Caki2 (cell line): ENCODE measurements around the gene ADAM11. TPM values are rescaled to one million over a fixed set of nuclear protein-coding genes. Genes with fewer than 3 reads are reported as not detected.

Source experiments
- DNase-seq: peaks from one replicate; pipeline ENCODE4 v3.0.0-alpha.2; 2015; ENCODE audit warnings: low read depth
- in situ Hi-C: cut with HindIII; loops from 2 replicates; pipeline ENCODE4 v1.10.0; 2016; ENCODE audit warnings: low sequenced_read_pairs, low pct_unique_long_range_greater_than_20kb, mixed read lengths
- total RNA-seq: library from RNA; depleted of rRNA; stranded (reverse); fragments of >200 nt; shearing (Covaris generic); gene quantifications from 2 replicates; pipeline ENCODE4 v1.2.3, GENCODE V29; 2014; ENCODE audit warnings: low replicate concordance

Gene ADAM11
- total RNA-seq, 1 experiment from 2014 or later: 0.51 TPM

DNA sequence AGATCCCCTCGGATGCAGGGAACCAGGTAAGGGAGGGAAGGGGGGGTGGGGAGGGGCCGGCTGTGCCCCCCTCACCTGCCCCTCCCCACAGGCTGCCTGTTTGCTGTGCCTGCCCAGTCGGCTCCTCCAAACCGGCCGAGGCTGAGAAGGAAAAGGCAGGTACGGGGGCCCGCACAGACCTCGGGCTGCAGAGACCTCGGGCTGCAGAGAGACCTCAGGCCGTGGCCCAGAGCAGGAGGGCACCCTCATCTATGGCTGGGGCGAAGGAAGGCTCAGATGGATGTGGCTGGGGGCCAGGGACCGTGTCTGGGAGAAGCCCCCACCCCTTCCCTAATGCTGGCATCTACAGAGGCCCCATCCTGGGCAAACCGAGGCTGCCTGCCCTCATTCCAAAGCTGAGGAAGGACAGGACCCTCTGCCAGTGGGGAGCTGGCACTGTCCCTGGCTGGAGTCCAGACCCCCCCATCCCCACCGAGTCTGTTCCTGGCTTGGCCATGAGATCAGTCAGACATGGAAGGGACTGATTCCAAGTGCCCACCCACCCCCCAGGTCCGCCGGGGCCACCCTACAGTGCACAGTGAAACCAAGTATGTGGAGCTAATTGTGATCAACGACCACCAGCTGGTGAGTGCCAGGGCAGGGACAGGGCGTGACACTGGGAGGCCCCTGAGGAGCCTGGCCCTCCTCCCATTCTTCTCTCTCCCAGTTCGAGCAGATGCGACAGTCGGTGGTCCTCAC, 13.7 kb downstream of the ADAM11 start:
- no peak for DNase-seq
- in situ Hi-C loops: no loop called here

DNA sequence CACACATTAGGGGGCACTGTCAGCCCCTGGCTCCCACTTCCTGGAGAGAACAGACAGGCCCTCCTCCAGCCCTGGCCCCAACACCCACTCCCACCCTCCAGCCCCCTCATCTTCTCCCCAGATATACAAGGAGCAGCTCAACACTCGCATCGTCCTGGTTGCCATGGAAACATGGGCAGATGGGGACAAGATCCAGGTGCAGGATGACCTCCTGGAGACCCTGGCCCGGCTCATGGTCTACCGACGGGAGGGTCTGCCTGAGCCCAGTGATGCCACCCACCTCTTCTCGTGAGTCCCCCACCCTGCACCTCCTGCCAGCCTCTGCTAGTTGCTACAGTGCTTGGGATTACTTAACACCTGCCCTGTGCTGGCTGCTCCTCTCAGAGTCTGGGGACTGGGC, 14.4 kb downstream of the ADAM11 start:
- in situ Hi-C loops: no loop called here

DNA sequence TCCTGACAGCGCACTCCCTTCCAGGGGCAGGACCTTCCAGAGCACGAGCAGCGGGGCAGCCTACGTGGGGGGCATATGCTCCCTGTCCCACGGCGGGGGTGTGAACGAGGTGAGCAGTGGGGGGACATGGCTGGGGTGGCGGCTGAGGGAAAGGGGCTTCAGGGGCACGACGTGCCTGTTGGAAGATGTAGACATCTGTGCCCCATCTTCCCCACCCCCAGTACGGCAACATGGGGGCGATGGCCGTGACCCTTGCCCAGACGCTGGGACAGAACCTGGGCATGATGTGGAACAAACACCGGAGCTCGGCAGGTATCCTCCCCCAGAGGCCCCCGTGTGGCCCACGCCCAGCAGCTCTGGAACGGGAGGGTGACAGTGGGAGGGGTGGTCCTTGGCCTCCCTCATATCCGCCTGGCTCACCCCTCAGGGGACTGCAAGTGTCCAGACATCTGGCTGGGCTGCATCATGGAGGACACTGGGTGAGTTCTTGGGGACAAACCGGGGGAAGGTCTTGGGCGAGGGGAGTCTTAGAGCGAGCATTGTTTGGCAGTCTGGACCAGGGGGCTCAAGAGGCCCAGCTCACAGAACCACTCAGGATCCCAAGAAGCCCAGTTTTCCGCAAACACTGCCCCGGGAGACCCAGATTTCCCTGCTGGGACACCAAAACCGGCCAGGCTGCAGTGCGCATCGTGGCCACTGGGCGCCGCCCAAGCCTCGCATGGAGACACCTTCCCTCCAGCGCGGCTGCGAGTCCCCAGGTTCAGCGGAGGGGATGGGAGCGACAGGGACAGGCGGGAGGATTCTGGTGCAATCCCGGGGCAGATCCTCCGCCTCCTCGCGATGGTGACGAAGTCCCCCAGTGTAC, 15.7 kb downstream of the ADAM11 start:
- in situ Hi-C loops: no loop called here
- peak; percentile 81 for DNase-seq

More for the DNA sequence above, 14.4 kb downstream of the ADAM11 start:
- DNase-seq: no peak

DNA sequence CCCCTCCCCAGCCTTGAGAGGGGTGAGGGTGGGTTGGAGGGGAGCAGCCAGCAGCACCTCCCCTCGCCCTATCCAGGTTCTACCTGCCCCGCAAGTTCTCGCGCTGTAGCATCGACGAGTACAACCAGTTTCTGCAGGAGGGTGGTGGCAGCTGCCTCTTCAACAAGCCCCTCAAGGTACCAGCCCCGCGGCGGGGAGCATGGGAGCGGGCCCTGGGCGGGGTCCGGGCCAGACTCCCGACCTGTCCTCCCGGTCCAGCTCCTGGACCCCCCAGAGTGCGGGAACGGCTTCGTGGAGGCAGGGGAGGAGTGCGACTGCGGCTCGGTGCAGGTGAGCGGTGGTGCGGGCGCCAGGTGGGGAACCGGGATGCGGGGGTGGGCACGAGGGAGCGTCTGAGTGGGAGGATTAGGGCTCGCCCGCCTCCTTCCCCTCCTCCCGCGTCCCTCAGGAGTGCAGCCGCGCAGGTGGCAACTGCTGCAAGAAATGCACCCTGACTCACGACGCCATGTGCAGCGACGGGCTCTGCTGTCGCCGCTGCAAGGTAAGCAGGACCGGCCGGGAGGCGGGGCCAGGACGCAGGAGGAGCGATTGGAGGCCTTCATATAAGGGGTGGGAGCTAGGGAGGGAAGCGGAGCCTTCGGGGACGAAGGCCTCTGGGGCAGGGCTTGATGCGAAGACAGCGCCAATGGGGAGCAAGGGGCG, 16.5 kb downstream of the ADAM11 start:
- DNase-seq: peak; percentile 81
- in situ Hi-C loops: no loop called here

DNA sequence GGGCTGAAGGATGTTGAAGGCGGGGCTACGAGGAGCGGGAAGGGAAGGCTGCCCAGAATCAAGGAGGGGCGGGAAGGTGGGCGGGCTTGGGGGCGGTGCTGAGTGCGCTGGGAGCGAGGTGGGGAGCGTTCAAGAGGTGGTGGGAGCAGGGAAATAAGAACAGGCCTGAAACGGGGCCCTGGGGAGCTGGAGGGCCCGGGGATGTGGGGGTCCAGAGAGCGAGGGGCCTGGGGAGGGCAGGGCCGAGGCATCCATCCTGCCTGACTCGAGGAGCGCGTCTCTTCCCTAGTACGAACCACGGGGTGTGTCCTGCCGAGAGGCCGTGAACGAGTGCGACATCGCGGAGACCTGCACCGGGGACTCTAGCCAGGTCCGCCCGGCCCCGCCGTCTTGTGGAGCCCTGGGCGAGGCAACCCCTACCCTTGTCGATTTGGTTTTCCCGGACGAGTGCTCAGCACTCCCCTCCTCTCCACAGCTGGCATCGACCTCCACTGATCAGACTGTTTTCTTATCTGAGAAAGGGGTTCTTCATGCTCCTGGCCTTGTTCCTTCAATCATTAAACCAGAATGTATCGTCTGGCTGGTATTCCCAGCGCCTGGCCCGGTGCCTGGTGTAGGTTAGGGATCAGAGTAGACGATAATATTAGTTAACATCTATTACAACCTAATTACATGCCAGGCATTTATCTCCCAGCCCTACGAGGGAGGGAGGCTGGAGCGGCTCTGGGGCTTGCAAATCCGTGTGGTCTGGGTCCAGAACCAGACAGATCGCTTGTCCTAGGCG, 17.2 kb downstream of the ADAM11 start:
- peak; percentile 97 for DNase-seq
- in situ Hi-C loops: no loop called here

- in situ Hi-C loops: no loop called here
- no peak for DNase-seq
Measured at GRCh38 chr17:44776628-44777393, 18.0 kb downstream of the ADAM11 start.

DNA sequence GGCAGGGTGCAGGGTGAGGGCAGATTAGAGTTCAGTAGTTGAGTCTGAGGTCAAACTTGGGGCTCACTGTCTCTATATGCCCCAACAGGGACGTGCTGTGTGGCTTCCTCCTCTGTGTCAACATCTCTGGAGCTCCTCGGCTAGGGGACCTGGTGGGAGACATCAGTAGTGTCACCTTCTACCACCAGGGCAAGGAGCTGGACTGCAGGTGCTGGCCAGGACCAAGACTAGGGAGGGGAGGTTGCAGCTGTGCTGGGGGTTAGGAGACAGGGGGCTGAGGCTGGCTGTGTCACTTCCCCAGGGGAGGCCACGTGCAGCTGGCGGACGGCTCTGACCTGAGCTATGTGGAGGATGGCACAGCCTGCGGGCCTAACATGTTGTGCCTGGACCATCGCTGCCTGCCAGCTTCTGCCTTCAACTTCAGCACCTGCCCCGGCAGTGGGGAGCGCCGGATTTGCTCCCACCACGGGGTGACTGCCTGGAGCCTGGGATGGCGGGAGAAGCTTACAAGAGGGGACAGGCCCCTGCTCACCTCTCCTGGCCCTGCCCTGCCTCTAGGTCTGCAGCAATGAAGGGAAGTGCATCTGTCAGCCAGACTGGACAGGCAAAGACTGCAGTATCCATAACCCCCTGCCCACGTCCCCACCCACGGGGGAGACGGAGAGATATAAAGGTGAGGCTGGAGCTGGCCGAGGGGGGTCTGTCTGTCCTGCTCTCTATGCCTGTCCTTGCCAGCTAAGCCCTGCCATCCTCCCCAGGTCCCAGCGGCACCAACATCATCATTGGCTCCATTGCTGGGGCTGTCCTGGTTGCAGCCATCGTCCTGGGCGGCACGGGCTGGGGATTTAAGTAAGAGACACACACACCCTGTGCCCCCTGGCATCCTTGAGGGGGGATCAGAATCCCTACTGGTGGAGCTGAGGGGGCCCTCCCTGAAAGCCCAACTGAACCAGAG, 18.9 kb downstream of the ADAM11 start:
- in situ Hi-C loops: no loop called here
- DNase-seq: no peak

DNA sequence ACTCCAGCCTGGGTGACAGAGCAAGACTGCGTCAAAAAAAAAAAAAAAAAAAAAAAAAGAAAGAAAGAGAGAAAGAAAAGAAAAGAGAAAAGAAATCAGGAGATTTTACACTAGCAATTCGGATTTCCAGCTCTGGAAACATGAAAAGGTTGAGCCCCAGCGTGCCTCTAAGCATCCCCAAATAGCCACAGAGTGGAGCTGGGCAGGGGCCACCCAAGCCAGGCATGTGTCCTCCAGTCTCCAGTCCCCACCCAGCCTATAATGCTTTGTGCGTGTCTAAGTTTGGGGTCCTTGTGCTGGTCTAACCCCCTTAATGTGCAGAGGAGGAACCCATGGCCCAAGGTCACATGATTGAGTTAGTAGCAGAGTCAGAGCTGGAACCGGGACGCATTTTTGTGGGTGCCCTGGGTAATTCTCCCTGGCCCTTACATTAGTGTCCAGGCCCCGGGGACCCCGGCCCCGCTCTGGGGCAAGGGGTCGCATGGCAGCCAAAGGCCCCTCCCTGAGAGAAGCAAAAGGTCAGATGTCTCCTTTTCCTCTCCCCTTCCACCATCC, 19.9 kb downstream of the ADAM11 start:
- DNase-seq: no peak
- in situ Hi-C loops: no loop called here

GRCh38 chr17:44779211-44780025, 20.6 kb downstream of the ADAM11 start:
- DNase-seq: peak; percentile 82
- in situ Hi-C loops: no loop called here

GRCh38 chr17:44780161-44780560, 21.4 kb downstream of the ADAM11 start:
- DNase-seq: no peak
- in situ Hi-C loops: no loop called here

GRCh38 chr17:44780845-44781480, 22.2 kb downstream of the ADAM11 start:
- DNase-seq: no peak
- in situ Hi-C loops: no loop called here

- in situ Hi-C loops: no loop called here
- no peak for DNase-seq
Measured at GRCh38 chr17:44781551-44782325, 22.9 kb downstream of the ADAM11 start.

- no peak for DNase-seq
- in situ Hi-C loops: no loop called here
Measured at GRCh38 chr17:44782326-44782850, 23.6 kb downstream of the ADAM11 start.

GRCh38 chr17:44785921-44786320, 27.1 kb downstream of the ADAM11 start:
- in situ Hi-C loops: no loop called here
- no peak for DNase-seq
